K562 (cell line): ENCODE measurements around the gene TJP2.

Experiments
- FOXM1 ChIP-seq, 2 experiments: fragments of 450-650 bp in 1 of 2; sonication (generic) in 1 of 2; formaldehyde crosslinking in 1 of 2; IDR thresholded peaks; 2 replicates each; pipeline versions ENCODE4 v1.6.1 to v1.9.0; 2017 to 2022; ENCODE audit warnings: low read depth in 2 of 2, mild to moderate bottlenecking in 2 of 2, missing genetic modification reagents in 1 of 2, moderate library complexity in 1 of 2
- MXI1 ChIP-seq: IDR thresholded peaks from 2 replicates; pipeline ENCODE4 v1.6.1; 2011; ENCODE audit warnings: low read depth, mild to moderate bottlenecking, improper control_type of control experiment, low read length
- POLR2A ChIP-seq: fragments of 450-650 bp; conservative IDR thresholded peaks from 2 replicates; pipeline ENCODE4 v1.6.1; 2016
- RAD21 ChIP-seq, 2 experiments: fragments of 250-450 bp in 1 of 2; fragments of 450-650 bp in 1 of 2; sonication (Bioruptor Pico) in 1 of 2; formaldehyde crosslinking in 1 of 2; IDR thresholded peaks in 1 of 2; conservative IDR thresholded peaks in 1 of 2; 2 replicates each; pipeline versions ENCODE4 v1.4.0 to v1.8.0; 2020 to 2022; ENCODE audit warnings: mild to moderate bottlenecking in 2 of 2, moderate library complexity in 1 of 2
- ZBED1 ChIP-seq: IDR thresholded peaks from 2 replicates; pipeline ENCODE4 v1.6.1; 2014
- ZNF407 ChIP-seq: fragments of 450-650 bp; IDR thresholded peaks from 2 replicates; pipeline ENCODE4 v1.6.1; 2016; ENCODE audit warnings: low read depth
- TF ChIP-seq, protein P1 (sequence below): conservative IDR thresholded peaks from 2 replicates; pipeline ENCODE4 v1.6.1; 2011; ENCODE audit warnings: low read depth, mild to moderate bottlenecking, low read length; ENCODE audit not compliant: control insufficient read depth

DNA sequence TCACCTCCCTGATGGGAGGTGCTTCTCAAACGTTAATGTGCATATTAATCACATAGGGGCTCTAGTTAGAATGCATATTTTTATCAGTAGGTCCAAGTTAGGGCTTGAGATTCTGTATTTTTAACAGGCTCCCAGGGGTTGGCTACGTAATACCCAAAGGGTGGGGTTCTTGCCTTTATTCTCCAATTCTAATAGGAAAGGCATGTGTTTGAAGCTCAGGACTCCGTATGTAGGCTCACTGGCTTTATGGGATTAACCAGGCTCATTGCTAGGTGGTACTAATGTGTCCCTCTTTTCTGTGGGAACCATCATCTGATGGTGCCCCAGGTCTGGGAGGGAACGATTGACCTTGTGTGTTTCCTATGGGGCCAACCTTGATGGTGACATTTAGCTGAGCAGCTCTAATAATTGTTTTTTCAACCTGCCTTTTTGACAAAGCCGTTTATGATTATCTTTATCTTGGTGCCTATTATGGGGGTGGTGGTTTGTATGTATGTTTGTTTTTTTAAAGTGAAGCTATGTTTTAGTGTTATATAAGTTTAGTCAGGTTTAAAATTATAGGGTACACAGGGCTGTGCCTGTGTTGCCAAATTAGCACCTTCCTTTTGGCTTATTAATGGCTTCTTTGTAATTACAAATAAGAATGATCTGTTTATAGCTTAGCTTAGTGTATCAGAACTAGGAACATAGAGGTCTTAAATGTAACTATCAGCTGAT is 20.8 kb downstream of the TJP2 start:
- TF ChIP-seq RAD21 (CRISPR knock-in tag; conservative IDR thresholded peaks at IDR 0.05 in 1 of 2, IDR thresholded peaks at IDR 0.05 in 1 of 2) (no peak), MXI1 (no peak), ZNF407 (no peak), ZBED1 (no peak), POLR2A (no peak), FOXM1 (IDR thresholded peaks at IDR 0.05; ENCODE audit: low read depth) (no peak), FOXM1 (CRISPR knock-in tag; IDR thresholded peaks at IDR 0.05; ENCODE audit: low read depth) (no peak)
- TF ChIP-seq, protein P1, sequence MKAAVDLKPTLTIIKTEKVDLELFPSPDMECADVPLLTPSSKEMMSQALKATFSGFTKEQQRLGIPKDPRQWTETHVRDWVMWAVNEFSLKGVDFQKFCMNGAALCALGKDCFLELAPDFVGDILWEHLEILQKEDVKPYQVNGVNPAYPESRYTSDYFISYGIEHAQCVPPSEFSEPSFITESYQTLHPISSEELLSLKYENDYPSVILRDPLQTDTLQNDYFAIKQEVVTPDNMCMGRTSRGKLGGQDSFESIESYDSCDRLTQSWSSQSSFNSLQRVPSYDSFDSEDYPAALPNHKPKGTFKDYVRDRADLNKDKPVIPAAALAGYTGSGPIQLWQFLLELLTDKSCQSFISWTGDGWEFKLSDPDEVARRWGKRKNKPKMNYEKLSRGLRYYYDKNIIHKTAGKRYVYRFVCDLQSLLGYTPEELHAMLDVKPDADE, result no peak
